Measurements from ENCODE around the gene NKX2-4. TPM values are rescaled to one million over a fixed set of nuclear protein-coding genes. Genes with fewer than 3 reads are reported as not detected.

The NKX2-4 gene
- under 1 TPM in 1 of 9 donors, not detected in 8; 0.14 TPM for total RNA-seq
- not detected for polyA plus RNA-seq
- long read RNA-seq, donor 1 = 0 reads
- long read RNA-seq, donor 2 = 0 reads
- long read RNA-seq, donor 3 = 0 reads
- long read RNA-seq, donor 4 = 0 reads
- long read RNA-seq, donor 5 = 0 reads
- long read RNA-seq, donor 6 = 0 reads
- long read RNA-seq, donor 7 = 0 reads
- long read RNA-seq, donor 8 = 0 reads
- long read RNA-seq, donor 9 = 0 reads
- long read RNA-seq, donor 10 = 0 reads

- TF ChIP-seq CTCF (IDR thresholded peaks at IDR 0.05) = no peak
- no peak for TF ChIP-seq POLR2A (IDR thresholded peaks at IDR 0.05)
- intact Hi-C loops (cut with DNase I) = no loop called here
- Histone ChIP-seq H3K4me3 (peak within 1 kb of the TSS in 1 of 4 donors; percentile 35), H3K9me3 (replicated peaks in 1 of 3) (no peaks in the 10 kb centered on the region), H3K27ac (no peak within 1 kb of the TSS), H3K36me3 (replicated peaks in 1 of 2) (no peaks in the 10 kb centered on the region), H3K27me3 (peaks cover 95% of the 10 kb centered on the region), H3K4me1 (replicated peaks in 1 of 2) (peaks cover 0 to 10% of the 10 kb centered on the region in 2 donors)
- no peak for DNase-seq
- WGBS, 4 donors = 7 to 11% (median 10%) methylated on average over 25 to 57 of the region's 57 CpGs
Observed at GRCh38 chr20:21397341-21398108, at the start of gene NKX2-4. NKX2-4 (minus strand) TSS chr20:21397526; CDS start chr20:21397399, 127 bp downstream.

GRCh38 chr20:21437816-21438215 is 40.5 kb upstream of the NKX2-4 start:
- Histone ChIP-seq H3K27me3 (peaks cover 13% of the 10 kb centered on the region), H3K9me3 (replicated peaks in 1 of 3) (no peaks in the 10 kb centered on the region), H3K4me1 (replicated peaks in 1 of 2) (no peaks in the 10 kb centered on the region), H3K4me3 (no peak overlapping the region), H3K36me3 (replicated peaks in 1 of 2) (no peaks in the 10 kb centered on the region), H3K27ac (no peak overlapping the region)
- no peak for DNase-seq
- intact Hi-C loops (cut with DNase I) = no loop called here
- TF ChIP-seq CTCF (IDR thresholded peaks at IDR 0.05) = no peak
- TF ChIP-seq POLR2A (IDR thresholded peaks at IDR 0.05) = no peak
- WGBS, 4 donors = 84 to 90% (median 85%) methylated on average over 2 of the region's 2 CpGs

GRCh38 chr20:21437248-21437647 is 39.9 kb upstream of the NKX2-4 start:
- H3K36me3 ChIP-seq (replicated peaks in 1 of 2) = no peaks in the 10 kb centered on the region
- DNase-seq = no peak

More at GRCh38 chr20:21437248-21437647, 39.9 kb upstream of the NKX2-4 start:
- no peaks in the 10 kb centered on the region for H3K4me1 ChIP-seq (replicated peaks in 1 of 2)
- intact Hi-C loops (cut with DNase I) = no loop called here
- WGBS, 4 donors = 84 to 86% (median 84%) methylated on average over 1 of the region's 1 CpG
- TF ChIP-seq CTCF (IDR thresholded peaks at IDR 0.05) (no peak), POLR2A (IDR thresholded peaks at IDR 0.05) (no peak)
- no peak overlapping the region for H3K4me3 ChIP-seq
- H3K27me3 ChIP-seq = peaks cover 14% of the 10 kb centered on the region
- H3K27ac ChIP-seq = no peak overlapping the region
- H3K9me3 ChIP-seq (replicated peaks in 1 of 3) = no peaks in the 10 kb centered on the region
